HEK293 (cell line): ENCODE measurements around the gene MAP7D1.

ENCODE experiments used
- CTCF ChIA-PET: fragments of 350-600 bp; formaldehyde crosslinking; extraction: SDS; loops from one replicate; lab custom pipeline; 2021; ENCODE audit warnings: antibody characterized with exemption; lab: Yijun Ruan, JAX
- POLR2A ChIA-PET: fragments of 300-600 bp; formaldehyde crosslinking; extraction: SDS; loops from one replicate; lab custom pipeline; 2020; ENCODE audit warnings: antibody characterized with exemption, inconsistent platforms; lab: Yijun Ruan, JAX
- H3K27ac ChIP-seq: fragments of 200-500 bp; sonication (Bioruptor generic); 2 replicates; pipeline ENCODE4 v1.5.1; 2014; ENCODE audit warnings: low read depth, low read length, control low read depth, inconsistent platforms; ENCODE audit errors: extremely low read depth
- H3K36me3 ChIP-seq, 2 experiments: fragments of 200-500 bp in 1 of 2; sonication (Bioruptor generic) in 1 of 2; 1 replicate in 1 of 2; 2 replicates in 1 of 2; pipeline ENCODE4 v1.5.1; 2014 to 2017; ENCODE audit warnings: inconsistent platforms in 2 of 2, low read length in 2 of 2; ENCODE audit not compliant: control insufficient read depth in 2 of 2, insufficient read depth in 1 of 2
- H3K4me1 ChIP-seq: fragments of 200-500 bp; sonication (Bioruptor generic); 2 replicates; pipeline ENCODE4 v1.5.1; 2014; ENCODE audit warnings: mild to moderate bottlenecking, low read length, inconsistent platforms; ENCODE audit not compliant: control insufficient read depth, insufficient read depth
- H3K4me3 ChIP-seq: 2 replicates; pipeline ENCODE4 v1.5.1; 2011; ENCODE audit warnings: low read depth, mild to moderate bottlenecking, control low read depth, low read length, moderate library complexity
- H3K9me3 ChIP-seq: fragments of 200-500 bp; sonication (Bioruptor generic); 2 replicates; pipeline ENCODE4 v1.5.1; 2014; ENCODE audit warnings: low read depth, low read length, inconsistent platforms; ENCODE audit not compliant: control insufficient read depth, insufficient read depth
- OSR2 ChIP-seq: fragments of 450-650 bp; formaldehyde crosslinking; IDR thresholded peaks from 2 replicates; pipeline ENCODE4 v1.5.1; 2016; ENCODE audit warnings: missing biosample characterization, missing genetic modification characterization
- PRDM4 ChIP-seq: fragments of 450-650 bp; formaldehyde crosslinking; IDR thresholded peaks from 2 replicates; pipeline ENCODE4 v1.5.1; 2017; ENCODE audit warnings: missing biosample characterization, missing genetic modification characterization
- TCF7L2 ChIP-seq: IDR thresholded peaks from 2 replicates; pipeline ENCODE4 v1.6.1; 2011; ENCODE audit warnings: low read depth, mild to moderate bottlenecking, inconsistent platforms, low read length, moderate library complexity, borderline replicate concordance
- ZBTB1 ChIP-seq: fragments of 450-650 bp; formaldehyde crosslinking; IDR thresholded peaks from 2 replicates; pipeline ENCODE4 v1.5.1; 2016; ENCODE audit warnings: missing biosample characterization, missing genetic modification characterization
- ZBTB48 ChIP-seq: fragments of 450-650 bp; formaldehyde crosslinking; IDR thresholded peaks from 2 replicates; pipeline ENCODE4 v1.5.1; 2016; ENCODE audit warnings: missing biosample characterization, missing genetic modification characterization
- ZBTB49 ChIP-seq: fragments of 450-650 bp; formaldehyde crosslinking; IDR thresholded peaks from 2 replicates; pipeline ENCODE4 v1.5.1; 2016; ENCODE audit warnings: missing biosample characterization, missing genetic modification characterization, low read depth
- ZNF114 ChIP-seq: fragments of 450-650 bp; formaldehyde crosslinking; IDR thresholded peaks from 2 replicates; pipeline ENCODE4 v1.5.0; 2017; ENCODE audit warnings: missing biosample characterization, missing genetic modification characterization
- ZNF146 ChIP-seq: fragments of 450-650 bp; formaldehyde crosslinking; IDR thresholded peaks from 2 replicates; pipeline ENCODE4 v1.5.1; 2016; ENCODE audit warnings: missing biosample characterization, missing genetic modification characterization
- ZNF16 ChIP-seq: fragments of 450-650 bp; formaldehyde crosslinking; IDR thresholded peaks from 2 replicates; pipeline ENCODE4 v1.5.1; 2016; ENCODE audit warnings: low read depth, missing biosample characterization, missing genetic modification characterization
- ZNF169 ChIP-seq: fragments of 450-650 bp; formaldehyde crosslinking; IDR thresholded peaks from 2 replicates; pipeline ENCODE4 v1.5.1; 2016; ENCODE audit warnings: missing biosample characterization, missing genetic modification characterization
- ZNF184 ChIP-seq: fragments of 450-650 bp; IDR thresholded peaks from 2 replicates; pipeline ENCODE4 v1.5.1; 2018; ENCODE audit warnings: missing biosample characterization, mild to moderate bottlenecking, missing genetic modification characterization
- ZNF202 ChIP-seq: fragments of 450-650 bp; formaldehyde crosslinking; IDR thresholded peaks from 2 replicates; pipeline ENCODE4 v1.5.1; 2016; ENCODE audit warnings: missing biosample characterization, missing genetic modification characterization, borderline replicate concordance
- ZNF211 ChIP-seq: fragments of 450-650 bp; formaldehyde crosslinking; IDR thresholded peaks from 2 replicates; pipeline ENCODE4 v1.5.1; 2016; ENCODE audit warnings: low read depth, missing biosample characterization, missing genetic modification characterization
- ZNF302 ChIP-seq: fragments of 450-650 bp; formaldehyde crosslinking; IDR thresholded peaks from 2 replicates; pipeline ENCODE4 v1.5.1; 2016; ENCODE audit warnings: missing biosample characterization, missing genetic modification characterization, low read depth
- ZNF350 ChIP-seq: fragments of 450-650 bp; formaldehyde crosslinking; IDR thresholded peaks from 2 replicates; pipeline ENCODE4 v1.5.0; 2017; ENCODE audit warnings: missing biosample characterization, mild to moderate bottlenecking, missing genetic modification characterization
- ZNF501 ChIP-seq: fragments of 450-650 bp; formaldehyde crosslinking; IDR thresholded peaks from 2 replicates; pipeline ENCODE4 v1.5.1; 2016; ENCODE audit warnings: missing biosample characterization, missing genetic modification characterization
- ZNF600 ChIP-seq: fragments of 450-650 bp; formaldehyde crosslinking; IDR thresholded peaks from 2 replicates; pipeline ENCODE4 v1.5.1; 2016; ENCODE audit warnings: missing biosample characterization, missing genetic modification characterization
- ZNF645 ChIP-seq: fragments of 450-650 bp; formaldehyde crosslinking; IDR thresholded peaks from 2 replicates; pipeline ENCODE4; 2016; ENCODE audit warnings: missing biosample characterization, missing genetic modification characterization
- ZNF747 ChIP-seq: fragments of 450-650 bp; formaldehyde crosslinking; IDR thresholded peaks from 2 replicates; pipeline ENCODE4 v1.5.1; 2016; ENCODE audit warnings: missing biosample characterization, missing genetic modification characterization
- ZNF792 ChIP-seq: fragments of 450-650 bp; formaldehyde crosslinking; IDR thresholded peaks from 2 replicates; pipeline ENCODE4 v1.5.1; 2016; ENCODE audit warnings: missing biosample characterization, missing genetic modification characterization
- ZNF830 ChIP-seq: fragments of 450-650 bp; IDR thresholded peaks from 2 replicates; pipeline ENCODE4 v1.5.0; 2018; ENCODE audit warnings: missing biosample characterization, missing genetic modification characterization, low read depth, mild to moderate bottlenecking, moderate library complexity

MAP7D1 gene

GRCh38 chr1:36124404-36125128 is 31.4 kb upstream of the MAP7D1 start:
- no peaks in the 10 kb centered on the region for H3K36me3 ChIP-seq
- no peak for TF ChIP-seq ZNF146 (tag by site-specific recombination)
- no peak for TF ChIP-seq PRDM4
- TF ChIP-seq OSR2 (tag by site-specific recombination), result no peak
- no peak for TF ChIP-seq ZNF169 (tag by site-specific recombination)
- no peak for TF ChIP-seq ZBTB49 (tag by site-specific recombination)
- TF ChIP-seq ZNF211 (tag by site-specific recombination), result no peak
- no peak for TF ChIP-seq ZNF114
- TF ChIP-seq ZNF792 (tag by site-specific recombination), result no peak
- TF ChIP-seq ZNF184 (tag by site-specific recombination), result no peak
- no peak for TF ChIP-seq ZBTB48 (tag by site-specific recombination)
- no peak for TF ChIP-seq ZNF501 (tag by site-specific recombination)
- TF ChIP-seq ZNF830, result no peak
- TF ChIP-seq ZBTB1 (tag by site-specific recombination), result no peak
- TF ChIP-seq ZNF747 (tag by site-specific recombination), result no peak
- no peak for TF ChIP-seq ZNF202 (tag by site-specific recombination)
- TF ChIP-seq ZNF645 (tag by site-specific recombination), result no peak
- TF ChIP-seq TCF7L2, result no peak
- TF ChIP-seq ZNF350 (tag by site-specific recombination), result no peak
- no peak overlapping the region for H3K27ac ChIP-seq
- no peaks in the 10 kb centered on the region for H3K9me3 ChIP-seq
- POLR2A ChIA-PET, result no interaction called here
- no peaks in the 10 kb centered on the region for H3K4me1 ChIP-seq
- H3K4me3 ChIP-seq, result no peak overlapping the region
- CTCF ChIA-PET, result interaction anchor here (0.6 to 1.0 kb wide), 3 partner anchors 8 to 242 kb away, joined by 3 to 4 read pairs (median 3); no protein-coding TSS in a partner anchor

- no peaks in the 10 kb centered on the region for H3K36me3 ChIP-seq
- H3K4me3 ChIP-seq, result no peak within 1 kb of the TSS
- ChIA-PET POLR2A (no interaction called here), CTCF (no interaction called here)
- no peaks in the 10 kb centered on the region for H3K4me1 ChIP-seq
- no peaks in the 10 kb centered on the region for H3K9me3 ChIP-seq
- TF ChIP-seq ZNF16 (tag by site-specific recombination) (peak; percentile 65; the same call in 1 of the 2 replicates), ZNF600 (tag by site-specific recombination) (0 out of 2 replicates have a peak, but pooled peaks have one; percentile 6), ZNF302 (no peak)
- H3K27ac ChIP-seq, result no peak within 1 kb of the TSS
Observed at GRCh38 chr1:36125129-36125991, 30.6 kb upstream of the MAP7D1 start, which contains the start of gene COL8A2. Gene COL8A2, minus strand, starts transcription at chr1:36125222. Its CDS starts 24,980 bp downstream, at chr1:36100242.
